ENCODE results near the gene CNTN3.
A peak's percentile ranks its signal among the peaks of the same experiment; 100 is the strongest.

CNTN3 gene

GRCh38 chr3:74648107-74648506 lies 33.6 kb upstream of the CNTN3 start:
- Histone ChIP-seq H3K27ac (ENCODE audit: poor library complexity, severe bottlenecking) (no peak overlapping the region), H3K27me3 (ENCODE audit: insufficient read depth, poor library complexity, severe bottlenecking) (no peaks in the 10 kb centered on the region), H3K4me1 (ENCODE audit: insufficient read depth, poor library complexity, severe bottlenecking) (no peaks in the 10 kb centered on the region), H3K36me3 (ENCODE audit: low read depth) (no peaks in the 10 kb centered on the region), H3K9me3 (ENCODE audit: severe bottlenecking) (no peaks in the 10 kb centered on the region), H3K4me3 (ENCODE audit: severe bottlenecking) (no peak overlapping the region)
- ATAC-seq (ENCODE audit: low read depth) (no peak), DNase-seq (ENCODE audit: low spot score) (no peak)
- TF ChIP-seq CTCF (IDR thresholded peaks at IDR 0.05; ENCODE audit: poor library complexity, severe bottlenecking), result no peak

GRCh38 chr3:74646094-74646493 lies 31.6 kb upstream of the CNTN3 start:
- ATAC-seq (ENCODE audit: low read depth), result no peak
- no peaks in the 10 kb centered on the region for H3K36me3 ChIP-seq (ENCODE audit: low read depth)
- H3K27me3 ChIP-seq (ENCODE audit: insufficient read depth, poor library complexity, severe bottlenecking), result no peaks in the 10 kb centered on the region
- DNase-seq (ENCODE audit: low spot score), result no peak
- no peak overlapping the region for H3K27ac ChIP-seq (ENCODE audit: poor library complexity, severe bottlenecking)
- no peak overlapping the region for H3K4me3 ChIP-seq (ENCODE audit: severe bottlenecking)
- no peaks in the 10 kb centered on the region for H3K4me1 ChIP-seq (ENCODE audit: insufficient read depth, poor library complexity, severe bottlenecking)
- TF ChIP-seq CTCF (IDR thresholded peaks at IDR 0.05; ENCODE audit: poor library complexity, severe bottlenecking), result no peak
- H3K9me3 ChIP-seq (ENCODE audit: severe bottlenecking), result no peaks in the 10 kb centered on the region

DNA sequence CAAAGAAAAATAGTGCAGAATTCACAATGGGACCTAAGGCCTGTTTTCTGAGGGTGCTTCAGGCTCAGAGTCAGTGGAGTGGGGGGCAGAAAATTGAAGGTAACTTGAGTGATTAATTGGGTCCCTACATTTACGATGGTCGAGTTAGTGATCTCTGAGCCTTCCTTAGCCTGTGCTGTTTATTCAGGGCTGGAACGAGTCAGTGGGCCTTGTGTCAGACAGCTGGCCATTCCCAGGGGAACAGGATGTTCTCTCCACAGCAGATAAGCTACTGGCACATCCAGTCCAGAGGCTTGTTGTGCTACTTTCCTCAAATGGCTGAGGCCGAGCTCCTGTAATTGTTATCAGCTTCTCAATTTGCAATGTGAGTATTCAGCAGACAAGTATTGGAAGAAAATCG lies 29.2 kb upstream of the CNTN3 start:
- no peaks in the 10 kb centered on the region for H3K4me1 ChIP-seq (ENCODE audit: insufficient read depth, poor library complexity, severe bottlenecking)
- no peak for DNase-seq (ENCODE audit: low spot score)
- H3K4me3 ChIP-seq (ENCODE audit: severe bottlenecking), result no peak overlapping the region
- H3K27me3 ChIP-seq (ENCODE audit: insufficient read depth, poor library complexity, severe bottlenecking), result no peaks in the 10 kb centered on the region
- no peak overlapping the region for H3K27ac ChIP-seq (ENCODE audit: poor library complexity, severe bottlenecking)
- H3K9me3 ChIP-seq (ENCODE audit: severe bottlenecking), result no peaks in the 10 kb centered on the region
- peak; percentile 40; the same call in 1 of the 3 replicates for ATAC-seq (ENCODE audit: low read depth)
- TF ChIP-seq CTCF (IDR thresholded peaks at IDR 0.05; ENCODE audit: poor library complexity, severe bottlenecking), result no peak
- no peaks in the 10 kb centered on the region for H3K36me3 ChIP-seq (ENCODE audit: low read depth)

DNA sequence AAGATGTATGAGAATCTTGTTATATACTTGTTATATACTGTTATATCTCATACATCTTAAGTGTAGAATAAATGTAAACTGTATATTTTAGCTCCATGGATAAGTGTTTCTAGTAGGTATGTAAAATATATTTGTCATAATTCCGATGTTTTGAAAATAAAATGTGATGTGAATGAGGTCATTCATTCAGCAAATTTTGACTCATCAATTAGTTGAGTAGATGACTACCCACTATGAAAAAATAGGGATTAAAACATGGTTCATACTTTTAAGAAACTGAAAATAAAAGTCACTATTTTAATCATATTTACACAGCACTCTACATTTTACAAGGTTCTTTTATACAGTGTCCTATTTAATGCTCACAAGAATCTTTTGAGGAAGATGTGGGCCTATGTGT lies 28.4 kb upstream of the CNTN3 start:
- Histone ChIP-seq H3K4me3 (ENCODE audit: severe bottlenecking) (no peak overlapping the region), H3K36me3 (ENCODE audit: low read depth) (no peaks in the 10 kb centered on the region), H3K27me3 (ENCODE audit: insufficient read depth, poor library complexity, severe bottlenecking) (no peaks in the 10 kb centered on the region), H3K9me3 (ENCODE audit: severe bottlenecking) (no peaks in the 10 kb centered on the region), H3K27ac (ENCODE audit: poor library complexity, severe bottlenecking) (no peak overlapping the region), H3K4me1 (ENCODE audit: insufficient read depth, poor library complexity, severe bottlenecking) (no peaks in the 10 kb centered on the region)
- no peak for DNase-seq (ENCODE audit: low spot score)
- ATAC-seq (ENCODE audit: low read depth), result no peak
- no peak for TF ChIP-seq CTCF (IDR thresholded peaks at IDR 0.05; ENCODE audit: poor library complexity, severe bottlenecking)

- ATAC-seq (ENCODE audit: low read depth), result no peak
- TF ChIP-seq CTCF (IDR thresholded peaks at IDR 0.05; ENCODE audit: poor library complexity, severe bottlenecking), result no peak
- H3K9me3 ChIP-seq (ENCODE audit: severe bottlenecking), result no peaks in the 10 kb centered on the region
- H3K36me3 ChIP-seq (ENCODE audit: low read depth), result no peaks in the 10 kb centered on the region
- no peak for DNase-seq (ENCODE audit: low spot score)
- no peak overlapping the region for H3K4me3 ChIP-seq (ENCODE audit: severe bottlenecking)
- H3K27ac ChIP-seq (ENCODE audit: poor library complexity, severe bottlenecking), result no peak overlapping the region
- no peaks in the 10 kb centered on the region for H3K4me1 ChIP-seq (ENCODE audit: insufficient read depth, poor library complexity, severe bottlenecking)
- no peaks in the 10 kb centered on the region for H3K27me3 ChIP-seq (ENCODE audit: insufficient read depth, poor library complexity, severe bottlenecking)
Observed at GRCh38 chr3:74640211-74640610, 25.8 kb upstream of the CNTN3 start.
